SK-N-SH treated with all-trans-retinoic acid at 6 μM for 48 hours (cell line): ENCODE data around the gene RYR1.

Experiments used
- ATAC-seq: fragments of 200-7000 bp; cut with Tn5 transposase; 3 replicates; pipeline ENCODE4 v1.9.1; 2020; ENCODE audit warnings: mild to moderate bottlenecking, moderate library complexity
- ARNTL ChIP-seq: fragments of 450-650 bp; formaldehyde crosslinking; IDR thresholded peaks from 2 replicates; pipeline ENCODE4 v1.5.0; 2020; ENCODE audit warnings: low read depth, mild to moderate bottlenecking, moderate library complexity, borderline replicate concordance
- BACH2 ChIP-seq: fragments of 250-450 bp; sonication (Bioruptor Pico); IDR thresholded peaks from 2 replicates; pipeline ENCODE4 v1.9.0; 2021; ENCODE audit warnings: mild to moderate bottlenecking, borderline replicate concordance
- CREB5 ChIP-seq: fragments of 250-450 bp; sonication (Bioruptor Pico); IDR thresholded peaks from 2 replicates; pipeline ENCODE4 v1.5.1; 2020; ENCODE audit warnings: low read depth, mild to moderate bottlenecking, moderate library complexity
- CSDC2 ChIP-seq: fragments of 250-450 bp; sonication (Bioruptor Pico); IDR thresholded peaks from 2 replicates; pipeline ENCODE4 v1.5.0; 2020; ENCODE audit warnings: mild to moderate bottlenecking, moderate library complexity
- CSRNP3 ChIP-seq: fragments of 250-450 bp; sonication (Bioruptor Pico); IDR thresholded peaks from 2 replicates; pipeline ENCODE4 v1.5.1; 2021; ENCODE audit warnings: mild to moderate bottlenecking, moderate library complexity
- GLIS3 ChIP-seq: fragments of 250-450 bp; sonication (Bioruptor Pico); IDR thresholded peaks from 2 replicates; pipeline ENCODE4 v1.5.0; 2020; ENCODE audit warnings: mild to moderate bottlenecking, moderate library complexity
- ISL1 ChIP-seq: fragments of 250-450 bp; sonication (Bioruptor Pico); IDR thresholded peaks from 2 replicates; pipeline ENCODE4 v2.1.2; 2022; ENCODE audit warnings: mild to moderate bottlenecking, moderate library complexity
- OSR1 ChIP-seq: fragments of 250-450 bp; sonication (Bioruptor Pico); IDR thresholded peaks from 2 replicates; pipeline ENCODE4 v1.8.0; 2022; ENCODE audit warnings: moderate library complexity, mild to moderate bottlenecking, inconsistent platforms
- POU6F1 ChIP-seq: fragments of 250-450 bp; sonication (Bioruptor Pico); IDR thresholded peaks from 2 replicates; pipeline ENCODE4 v1.8.0; 2021; ENCODE audit warnings: low read depth, mild to moderate bottlenecking, moderate library complexity, borderline replicate concordance
- PPARA ChIP-seq: fragments of 250-450 bp; sonication (Bioruptor Pico); IDR thresholded peaks from 2 replicates; pipeline ENCODE4 v1.5.0; 2020; ENCODE audit warnings: mild to moderate bottlenecking, borderline replicate concordance
- RARB ChIP-seq: fragments of 250-450 bp; sonication (Bioruptor Pico); IDR thresholded peaks from 2 replicates; pipeline ENCODE4 v1.8.0; 2021; ENCODE audit warnings: mild to moderate bottlenecking, moderate library complexity
- TCF4 ChIP-seq: fragments of 250-450 bp; sonication (Bioruptor Pico); IDR thresholded peaks from 2 replicates; pipeline ENCODE4 v1.8.0; 2021; ENCODE audit warnings: mild to moderate bottlenecking, moderate library complexity, borderline replicate concordance
- TOX ChIP-seq: fragments of 250-450 bp; sonication (Bioruptor Pico); IDR thresholded peaks from 2 replicates; pipeline ENCODE4 v1.8.0; 2021; ENCODE audit warnings: mild to moderate bottlenecking, moderate library complexity, borderline replicate concordance
- TSHZ2 ChIP-seq: fragments of 250-450 bp; sonication (Bioruptor Pico); IDR thresholded peaks from 2 replicates; pipeline ENCODE4 v1.5.0; 2020; ENCODE audit warnings: mild to moderate bottlenecking, moderate library complexity
- ZC3H10 ChIP-seq: fragments of 250-450 bp; sonication (Bioruptor Pico); IDR thresholded peaks from 2 replicates; pipeline ENCODE4 v1.5.1; 2021; ENCODE audit warnings: mild to moderate bottlenecking, moderate library complexity
- ZFP3 ChIP-seq: fragments of 250-450 bp; sonication (Bioruptor Pico); IDR thresholded peaks from 2 replicates; pipeline ENCODE4 v1.5.0; 2020; ENCODE audit warnings: mild to moderate bottlenecking, moderate library complexity
- ZFP30 ChIP-seq: fragments of 450-650 bp; formaldehyde crosslinking; IDR thresholded peaks from 2 replicates; pipeline ENCODE4 v1.5.0; 2022; ENCODE audit warnings: mild to moderate bottlenecking, moderate library complexity
- ZNF565 ChIP-seq: fragments of 450-650 bp; formaldehyde crosslinking; conservative IDR thresholded peaks from 2 replicates; pipeline ENCODE4 v1.5.0; 2020; ENCODE audit warnings: low read depth, mild to moderate bottlenecking, moderate library complexity

RYR1 gene

GRCh38 chr19:38449518-38449917, 16.0 kb downstream of the RYR1 start:
- no peak for ATAC-seq

GRCh38 chr19:38451036-38451435, 17.5 kb downstream of the RYR1 start:
- TF ChIP-seq ZFP3: no peak
- no peak for TF ChIP-seq CSDC2 (CRISPR knock-in tag)
- TF ChIP-seq CREB5: no peak
- no peak for TF ChIP-seq PPARA (CRISPR knock-in tag)
- no peak for TF ChIP-seq OSR1 (CRISPR knock-in tag)
- TF ChIP-seq BACH2 (CRISPR knock-in tag): no peak
- no peak for TF ChIP-seq ZFP30 (CRISPR knock-in tag)
- no peak for ATAC-seq

More at GRCh38 chr19:38449518-38449917, 16.0 kb downstream of the RYR1 start:
- TF ChIP-seq TSHZ2 (CRISPR knock-in tag): no peak
- TF ChIP-seq, all 23 proteins: peak for 0

GRCh38 chr19:38451629-38452028, 18.1 kb downstream of the RYR1 start:
- no peak for ATAC-seq
- TF ChIP-seq TCF4 (CRISPR knock-in tag): no peak
- TF ChIP-seq TOX (CRISPR knock-in tag): no peak
- TF ChIP-seq CSRNP3 (CRISPR knock-in tag): no peak
- no peak for TF ChIP-seq BACH2 (CRISPR knock-in tag)

- ATAC-seq: peak; percentile 22; the same call in 2 of the 3 replicates
- TF ChIP-seq ZC3H10 (CRISPR knock-in tag): no peak
- no peak for TF ChIP-seq TOX (CRISPR knock-in tag)
- TF ChIP-seq OSR1 (CRISPR knock-in tag): no peak
- no peak for TF ChIP-seq ISL1 (CRISPR knock-in tag)
- TF ChIP-seq ZFP30 (CRISPR knock-in tag): no peak
Measured at GRCh38 chr19:38452430-38453366, 19.2 kb downstream of the RYR1 start.

GRCh38 chr19:38453596-38453995, 20.1 kb downstream of the RYR1 start:
- ATAC-seq: no peak

More at GRCh38 chr19:38453596-38453995, 20.1 kb downstream of the RYR1 start:
- TF ChIP-seq TSHZ2 (CRISPR knock-in tag) (no peak), TOX (CRISPR knock-in tag) (no peak), BACH2 (CRISPR knock-in tag) (no peak), ZNF565 (CRISPR knock-in tag) (no peak), GLIS3 (CRISPR knock-in tag) (no peak), POU6F1 (CRISPR knock-in tag) (no peak), ZFP3 (no peak), RARB (CRISPR knock-in tag) (no peak), CSDC2 (CRISPR knock-in tag) (no peak), ARNTL (CRISPR knock-in tag) (no peak)
